Mucosa of descending colon (tissue), 3 donors: Measurements from ENCODE around the gene PLCD3. TPM values are rescaled to one million over a fixed set of nuclear protein-coding genes. Genes with fewer than 3 reads are reported as not detected.

Source experiments
- ATAC-seq: fragments of 200-7000 bp; cut with Tn5 transposase; one replicate; pipeline ENCODE4 v1.9.1; 2020; ENCODE audit warnings: mild to moderate bottlenecking, moderate library complexity
- DNase-seq, 3 donors: peaks; one replicate each; pipeline ENCODE4 v3.0.0-alpha.2; 2020
- H3K36me3 ChIP-seq: fragments of 200-600 bp; one replicate; pipeline ENCODE4 v1.8.0; 2021; ENCODE audit warnings: low read depth, mild to moderate bottlenecking
- H3K4me1 ChIP-seq: fragments of 200-600 bp; one replicate; pipeline ENCODE4 v1.8.0; 2021; ENCODE audit warnings: low read depth, mild to moderate bottlenecking
- H3K4me3 ChIP-seq: fragments of 200-600 bp; one replicate; pipeline ENCODE4 v1.8.0; 2021; ENCODE audit warnings: mild to moderate bottlenecking
- H3K9me3 ChIP-seq: fragments of 200-600 bp; one replicate; pipeline ENCODE4 v1.8.0; 2021; ENCODE audit warnings: mild to moderate bottlenecking
- intact Hi-C, 2 donors: fragments of 100-400 bp; cut with DNase I in 1 of 2; cut with micrococcal nuclease in 1 of 2; formaldehyde crosslinking; loops; one replicate each; pipeline versions ENCODE4 v1.11.0 to v1.11.1; 2022; cut with DNase I, micrococcal nuclease
- total RNA-seq, 3 donors: library from RNA; stranded (reverse); fragmentation: NEBNext Ultra II Directional in 2 of 3; extraction: Animal tissue kit (Norgen Biotek cat#: 25700) in 2 of 3; gene quantifications; one replicate each; pipeline versions ENCODE4 v1.2.1 to v1.2.4, GENCODE V29; 2021 to 2023
- TF ChIP-seq, protein P1 (sequence below): fragments of 200-600 bp; IDR thresholded peaks from one replicate; pipeline ENCODE4 v1.8.0; 2022; ENCODE audit warnings: antibody characterized with exemption, mild to moderate bottlenecking
- donor health status: DM: no; HTN: no; CAD: no; lungs with moderate emphysema.
- donor health status: DM: no; HTN: no; CAD: no.
- donor health status: DM: no; HTN: yes; CAD: no.

PLCD3 gene
- total RNA-seq, 3 donors from 2014 or later = 205 to 562 (median 232) TPM

DNA sequence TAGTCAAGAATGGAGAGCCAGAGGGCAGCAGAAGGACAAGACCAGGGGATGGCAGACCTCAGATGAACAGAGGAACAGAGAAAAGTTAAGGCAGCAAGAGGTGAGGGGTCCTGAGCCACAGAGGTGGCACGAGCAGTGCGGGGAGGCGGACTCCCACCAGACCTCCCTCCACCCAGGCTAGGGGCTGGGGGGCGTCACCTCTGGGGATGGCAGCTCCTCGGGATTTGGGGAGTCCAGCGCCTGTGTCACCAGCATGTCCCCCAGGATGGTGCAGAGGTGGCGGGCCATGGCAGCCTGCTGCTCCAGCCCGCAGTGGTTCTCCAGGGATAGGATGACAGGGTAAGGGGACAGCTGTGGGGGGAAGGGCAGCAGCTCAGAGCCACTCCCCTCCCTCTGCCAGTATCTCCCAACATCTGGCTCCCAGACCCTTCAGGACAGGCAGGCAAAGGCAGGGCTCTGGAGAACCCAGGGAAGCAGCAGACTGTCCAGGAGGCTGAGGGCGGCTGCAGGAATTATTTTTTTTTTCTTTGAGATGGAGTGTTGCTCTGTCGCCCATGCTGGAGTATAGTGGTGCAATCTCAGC, 15.8 kb downstream of the PLCD3 start:
- no peak for DNase-seq
- no peaks in the 10 kb centered on the region for H3K4me1 ChIP-seq
- ATAC-seq = no peak
- no peak overlapping the region for H3K4me3 ChIP-seq
- no peaks in the 10 kb centered on the region for H3K9me3 ChIP-seq
- intact Hi-C loops = loop anchor here in 1 of 2 donors (10.0 kb wide), 1 partner anchor 192 kb away; no protein-coding TSS in a partner anchor
- TF ChIP-seq, protein P1, sequence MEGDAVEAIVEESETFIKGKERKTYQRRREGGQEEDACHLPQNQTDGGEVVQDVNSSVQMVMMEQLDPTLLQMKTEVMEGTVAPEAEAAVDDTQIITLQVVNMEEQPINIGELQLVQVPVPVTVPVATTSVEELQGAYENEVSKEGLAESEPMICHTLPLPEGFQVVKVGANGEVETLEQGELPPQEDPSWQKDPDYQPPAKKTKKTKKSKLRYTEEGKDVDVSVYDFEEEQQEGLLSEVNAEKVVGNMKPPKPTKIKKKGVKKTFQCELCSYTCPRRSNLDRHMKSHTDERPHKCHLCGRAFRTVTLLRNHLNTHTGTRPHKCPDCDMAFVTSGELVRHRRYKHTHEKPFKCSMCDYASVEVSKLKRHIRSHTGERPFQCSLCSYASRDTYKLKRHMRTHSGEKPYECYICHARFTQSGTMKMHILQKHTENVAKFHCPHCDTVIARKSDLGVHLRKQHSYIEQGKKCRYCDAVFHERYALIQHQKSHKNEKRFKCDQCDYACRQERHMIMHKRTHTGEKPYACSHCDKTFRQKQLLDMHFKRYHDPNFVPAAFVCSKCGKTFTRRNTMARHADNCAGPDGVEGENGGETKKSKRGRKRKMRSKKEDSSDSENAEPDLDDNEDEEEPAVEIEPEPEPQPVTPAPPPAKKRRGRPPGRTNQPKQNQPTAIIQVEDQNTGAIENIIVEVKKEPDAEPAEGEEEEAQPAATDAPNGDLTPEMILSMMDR = no peak
- H3K36me3 ChIP-seq = peaks cover 4% of the 10 kb centered on the region

DNA sequence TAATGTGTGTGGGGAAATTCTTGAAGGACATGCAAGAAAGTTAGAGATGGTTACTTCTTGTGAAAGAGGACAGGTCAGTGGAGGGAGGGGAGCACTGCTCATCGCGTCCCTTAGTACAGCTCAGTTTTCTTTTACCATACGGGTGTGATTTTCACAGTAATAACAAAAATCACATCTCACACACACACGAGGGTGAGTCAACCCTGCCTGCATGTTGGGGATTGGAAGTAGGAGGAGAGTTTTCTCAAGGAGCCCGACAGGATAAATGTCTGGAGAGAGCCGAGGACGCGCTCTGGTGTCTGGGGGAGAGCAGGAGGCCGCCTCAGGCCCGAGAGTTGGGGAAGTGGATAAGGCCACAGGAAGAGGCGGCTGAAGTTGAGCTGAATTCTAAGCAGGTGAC, 16.4 kb downstream of the PLCD3 start:
- H3K4me1 ChIP-seq = no peaks in the 10 kb centered on the region
- peaks cover 4% of the 10 kb centered on the region for H3K36me3 ChIP-seq
- TF ChIP-seq, protein P1 = no peak
- intact Hi-C loops = loop anchor here in 1 of 2 donors (10.0 kb wide), 1 partner anchor 191 kb away; no protein-coding TSS in a partner anchor
- no peak overlapping the region for H3K4me3 ChIP-seq
- H3K9me3 ChIP-seq = no peaks in the 10 kb centered on the region
- DNase-seq (no peak), ATAC-seq (no peak)

DNA sequence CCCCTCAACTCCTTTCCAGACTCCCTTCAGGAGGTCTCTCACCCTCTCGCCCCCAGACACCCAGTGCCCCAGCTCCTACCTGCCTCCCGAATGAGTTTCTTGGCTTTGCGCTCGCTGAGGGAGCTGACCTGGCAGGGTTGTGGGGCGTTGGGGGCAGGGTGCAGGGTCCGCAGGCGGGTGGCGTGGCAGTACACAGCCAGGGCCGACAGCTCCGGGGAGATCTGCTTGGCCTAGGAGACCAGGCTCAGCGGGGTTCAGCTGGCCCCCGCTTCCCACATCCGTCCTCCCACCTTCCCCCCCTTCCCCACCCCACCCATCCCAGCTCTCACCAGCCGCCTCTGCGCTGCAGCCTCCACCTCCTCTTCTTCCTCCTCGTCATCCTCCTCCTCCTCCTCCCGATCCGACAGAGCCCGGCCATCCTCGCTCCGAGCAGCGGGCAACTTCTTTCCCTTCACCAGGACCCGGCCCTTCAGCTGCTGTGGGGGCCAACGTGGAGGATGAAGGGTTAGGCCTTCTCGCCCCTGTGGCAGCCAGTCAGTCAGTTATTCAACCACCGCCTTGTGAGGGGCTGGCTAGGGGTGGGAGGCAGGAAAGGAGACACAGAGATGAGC, 17.2 kb downstream of the PLCD3 start:
- ATAC-seq (no peak), DNase-seq (no peak)
- TF ChIP-seq, protein P1 = no peak
- H3K4me3 ChIP-seq = no peak overlapping the region
- H3K36me3 ChIP-seq = peaks cover 4% of the 10 kb centered on the region
- intact Hi-C loops = loop anchor here in 1 of 2 donors (10.0 kb wide), 1 partner anchor 190 kb away; no protein-coding TSS in a partner anchor
- H3K4me1 ChIP-seq = no peaks in the 10 kb centered on the region
- H3K9me3 ChIP-seq = no peaks in the 10 kb centered on the region

DNA sequence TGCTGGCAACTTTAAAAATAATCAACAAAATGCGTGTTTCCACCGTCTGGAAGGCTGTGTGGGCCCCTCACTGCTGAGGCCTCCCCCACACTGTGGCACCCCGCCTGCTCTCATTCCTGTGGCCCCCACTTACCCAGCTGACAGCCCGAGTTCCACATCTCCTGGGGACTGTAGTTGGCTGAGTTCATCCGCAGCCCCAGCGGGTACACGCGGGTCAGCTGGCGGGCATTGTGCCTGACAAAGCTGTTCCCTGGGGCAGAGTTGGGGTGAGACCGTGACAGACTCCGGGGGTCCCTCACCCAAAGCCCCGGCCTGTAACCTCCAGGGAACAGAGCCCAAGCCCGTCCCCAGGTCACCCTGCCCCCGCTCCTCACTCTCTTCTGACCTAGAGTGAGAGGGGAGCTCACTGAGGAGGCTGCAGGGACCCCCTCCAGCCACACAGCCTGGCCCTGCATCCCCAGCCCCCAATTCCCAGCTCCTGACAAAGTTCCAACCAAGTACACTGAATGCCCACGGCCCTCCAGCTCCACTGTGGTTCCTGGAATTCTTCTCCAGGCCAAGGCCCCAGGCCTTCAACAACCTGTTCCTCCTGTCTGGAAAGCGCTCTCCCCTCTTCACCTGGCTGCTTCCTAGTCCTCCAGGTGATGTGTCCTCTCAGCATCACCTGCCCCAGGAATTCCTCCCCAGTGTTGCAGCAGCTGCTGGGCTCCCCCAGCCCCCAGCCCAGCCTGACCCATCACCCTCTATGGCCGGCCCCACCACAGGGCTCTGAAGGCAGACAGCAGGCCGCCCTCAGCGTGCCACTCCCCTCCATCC, 18.0 kb downstream of the PLCD3 start:
- TF ChIP-seq, protein P1 = no peak
- ATAC-seq = no peak
- Histone ChIP-seq H3K9me3 (no peaks in the 10 kb centered on the region), H3K36me3 (peaks cover under 1% of the 10 kb centered on the region), H3K4me3 (no peak overlapping the region), H3K4me1 (no peaks in the 10 kb centered on the region)
- intact Hi-C loops = loop anchor here in 1 of 2 donors (10.0 kb wide), 1 partner anchor 190 kb away; no protein-coding TSS in a partner anchor
- DNase-seq = no peak

DNA sequence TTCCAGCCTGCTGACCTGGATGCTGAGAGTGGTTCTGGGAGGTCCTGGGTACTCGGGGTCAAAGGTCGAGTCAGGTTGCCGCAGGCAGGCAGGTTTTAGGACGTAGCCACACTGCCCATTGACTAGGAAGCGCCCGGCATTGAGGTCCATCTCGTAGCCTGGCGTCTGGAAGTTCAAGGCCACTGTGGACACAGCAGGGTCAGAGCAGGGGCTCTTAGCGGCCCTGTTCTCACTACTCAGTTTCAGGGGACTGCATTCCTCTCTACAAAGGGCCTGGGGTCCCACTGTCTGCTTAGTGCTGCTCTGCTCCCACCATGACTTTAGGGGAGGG, 18.9 kb downstream of the PLCD3 start:
- Histone ChIP-seq H3K4me3 (no peak overlapping the region), H3K9me3 (no peaks in the 10 kb centered on the region), H3K4me1 (no peaks in the 10 kb centered on the region), H3K36me3 (no peaks in the 10 kb centered on the region)
- intact Hi-C loops = loop anchor here in 1 of 2 donors (10.0 kb wide), 1 partner anchor 189 kb away; no protein-coding TSS in a partner anchor
- no peak for ATAC-seq
- TF ChIP-seq, protein P1 = no peak
- DNase-seq = no peak
